ENCODE results near the gene PCDHGA6.
"Not testable (repeated sequence)": the region's sequence is repeated elsewhere in the genome, so short reads cannot be mapped to it uniquely, and the experiment has no call there.

The PCDHGA6 gene

GRCh38 chr5:141373673-141374317 lies at the start of gene PCDHGA6:
Gene PCDHGA6 (plus strand): TSS chr5:141373891. CDS start chr5:141374084, 193 bp downstream.
- no peak for TF ChIP-seq CTCF (IDR thresholded peaks at IDR 0.05)
- peaks cover 96% of the 10 kb centered on the region for H3K27me3 ChIP-seq
- H3K27ac ChIP-seq: no peak within 1 kb of the TSS
- H3K9me3 ChIP-seq: peaks cover 39% of the 10 kb centered on the region
- H3K4me1 ChIP-seq (ENCODE audit: control insufficient read depth in 1 of 2, insufficient read depth in 1 of 2, low read depth in 1 of 2, low read length in 1 of 2): no peaks in the 10 kb centered on the region
- H3K4me3 ChIP-seq (ENCODE audit: low read depth in 1 of 2, low read length in 1 of 2): no peak within 1 kb of the TSS
- H3K36me3 ChIP-seq: no peaks in the 10 kb centered on the region

GRCh38 chr5:141326088-141326854 lies 47.4 kb upstream of the PCDHGA6 start:
- Histone ChIP-seq H3K27ac (no peak overlapping the region), H3K27me3 (peaks cover 74% of the 10 kb centered on the region), H3K9me3 (peaks cover 20% of the 10 kb centered on the region), H3K36me3 (no peaks in the 10 kb centered on the region), H3K4me3 (ENCODE audit: low read depth in 1 of 2, low read length in 1 of 2) (peak overlapping the region in 1 of 2 experiments; percentile 23), H3K4me1 (ENCODE audit: control insufficient read depth in 1 of 2, insufficient read depth in 1 of 2, low read depth in 1 of 2, low read length in 1 of 2) (peaks cover under 1 to 2% of the 10 kb centered on the region in 2 experiments)
- no peak for TF ChIP-seq CTCF (IDR thresholded peaks at IDR 0.05)

GRCh38 chr5:141328231-141328630 lies 45.5 kb upstream of the PCDHGA6 start:
- peaks cover 19% of the 10 kb centered on the region for H3K9me3 ChIP-seq
- no peaks in the 10 kb centered on the region for H3K36me3 ChIP-seq
- no peak for TF ChIP-seq CTCF (IDR thresholded peaks at IDR 0.05)
- H3K27me3 ChIP-seq: peaks cover 94% of the 10 kb centered on the region
- no peak overlapping the region for H3K4me3 ChIP-seq (ENCODE audit: low read depth in 1 of 2, low read length in 1 of 2)
- no peak overlapping the region for H3K27ac ChIP-seq
- H3K4me1 ChIP-seq (ENCODE audit: control insufficient read depth in 1 of 2, insufficient read depth in 1 of 2, low read depth in 1 of 2, low read length in 1 of 2): no peaks in the 10 kb centered on the region

GRCh38 chr5:141330299-141331080 lies 43.2 kb upstream of the PCDHGA6 start, which contains the start of gene PCDHGA1:
Gene PCDHGA1 (plus strand): TSS chr5:141330514.
- Histone ChIP-seq H3K4me1 (ENCODE audit: control insufficient read depth in 1 of 2, insufficient read depth in 1 of 2, low read depth in 1 of 2, low read length in 1 of 2) (no peaks in the 10 kb centered on the region), H3K9me3 (peaks cover 19% of the 10 kb centered on the region), H3K27me3 (peaks cover 100% of the 10 kb centered on the region), H3K27ac (no peak within 1 kb of the TSS), H3K4me3 (ENCODE audit: low read depth in 1 of 2, low read length in 1 of 2) (no peak within 1 kb of the TSS), H3K36me3 (no peaks in the 10 kb centered on the region)
- TF ChIP-seq CTCF (IDR thresholded peaks at IDR 0.05): no peak

GRCh38 chr5:141332571-141332970 lies 41.1 kb upstream of the PCDHGA6 start:
- H3K4me1 ChIP-seq (ENCODE audit: control insufficient read depth in 1 of 2, insufficient read depth in 1 of 2, low read depth in 1 of 2, low read length in 1 of 2); H3K4me3 ChIP-seq (ENCODE audit: low read depth in 1 of 2, low read length in 1 of 2); H3K36me3 ChIP-seq; H3K27ac ChIP-seq: not testable (repeated sequence)
- Histone ChIP-seq H3K9me3 (peaks cover 19% of the 10 kb centered on the region), H3K27me3 (peaks cover 100% of the 10 kb centered on the region)

Data from neutrophil (primary cell).